Kidney glomerular epithelial cell (primary cell): ENCODE data around the gene CTIF.

ENCODE experiments used
- DNase-seq: peaks from one replicate; lab custom pipeline; 2025; lab: John Stamatoyannopoulos, UW

Gene CTIF

DNA sequence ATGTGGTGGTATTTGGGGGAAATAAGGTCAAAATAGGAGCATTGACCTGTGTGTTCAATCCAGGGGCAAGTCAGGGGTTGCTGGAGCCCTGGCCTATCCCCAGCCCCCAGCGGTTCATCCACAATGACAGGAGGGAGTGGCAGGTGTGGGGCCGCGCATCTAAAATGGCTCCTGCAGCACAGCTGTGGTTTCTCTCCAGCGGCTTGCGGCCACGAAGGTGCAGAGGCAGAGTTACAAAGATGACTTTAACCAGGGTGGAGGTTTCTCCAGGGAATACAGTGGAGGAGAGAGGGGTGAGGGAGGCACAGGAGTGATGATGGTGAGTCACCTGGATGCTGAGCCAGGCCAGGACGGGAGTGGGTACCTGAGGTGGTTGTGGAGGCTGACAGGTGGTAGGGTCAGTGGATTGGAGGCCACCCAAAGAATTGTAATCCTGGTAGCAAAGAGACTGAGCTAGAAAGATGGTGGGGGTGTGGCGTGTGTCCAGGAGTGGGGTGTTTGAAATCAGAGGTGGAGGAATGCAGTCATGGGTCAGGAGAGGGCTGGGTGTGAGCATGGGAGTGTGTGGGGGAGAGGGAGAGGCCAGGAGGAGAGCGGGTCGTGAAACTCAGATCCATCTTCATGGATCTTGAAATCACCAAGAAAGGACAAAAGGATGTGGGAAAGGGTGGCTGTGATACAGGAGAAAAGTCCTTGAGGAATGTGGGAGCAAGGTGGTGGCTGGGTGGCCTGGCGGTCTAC lies 83.2 kb downstream of the CTIF start:
- peak; percentile 95 for DNase-seq

GRCh38 chr18:48622911-48623431 lies 84.1 kb downstream of the CTIF start:
- peak; percentile 81 for DNase-seq

GRCh38 chr18:48623468-48624235 lies 84.8 kb downstream of the CTIF start:
- peak; percentile 92 for DNase-seq

- no peak for DNase-seq
Measured at GRCh38 chr18:48624856-48625255, 86.0 kb downstream of the CTIF start.

DNA sequence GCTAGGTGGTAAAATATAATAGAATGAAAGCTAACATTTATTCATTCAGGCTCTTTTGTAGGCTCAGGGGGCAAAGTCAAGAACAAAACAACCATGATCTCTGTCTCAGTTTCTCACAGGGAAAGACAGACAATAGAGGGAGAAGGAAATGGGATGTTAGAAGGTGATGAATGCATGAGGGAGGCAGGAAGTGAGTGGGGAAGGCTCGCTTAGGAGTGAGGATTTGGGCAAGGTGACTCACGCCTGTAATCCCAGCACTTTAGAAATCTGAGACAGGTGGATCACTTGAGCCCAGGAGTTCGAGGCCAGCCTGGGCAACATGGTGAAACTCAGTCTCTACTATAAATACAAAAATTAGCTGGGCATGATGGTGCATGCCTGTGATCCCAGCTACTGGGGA lies 88.4 kb downstream of the CTIF start:
- DNase-seq, result no peak

DNA sequence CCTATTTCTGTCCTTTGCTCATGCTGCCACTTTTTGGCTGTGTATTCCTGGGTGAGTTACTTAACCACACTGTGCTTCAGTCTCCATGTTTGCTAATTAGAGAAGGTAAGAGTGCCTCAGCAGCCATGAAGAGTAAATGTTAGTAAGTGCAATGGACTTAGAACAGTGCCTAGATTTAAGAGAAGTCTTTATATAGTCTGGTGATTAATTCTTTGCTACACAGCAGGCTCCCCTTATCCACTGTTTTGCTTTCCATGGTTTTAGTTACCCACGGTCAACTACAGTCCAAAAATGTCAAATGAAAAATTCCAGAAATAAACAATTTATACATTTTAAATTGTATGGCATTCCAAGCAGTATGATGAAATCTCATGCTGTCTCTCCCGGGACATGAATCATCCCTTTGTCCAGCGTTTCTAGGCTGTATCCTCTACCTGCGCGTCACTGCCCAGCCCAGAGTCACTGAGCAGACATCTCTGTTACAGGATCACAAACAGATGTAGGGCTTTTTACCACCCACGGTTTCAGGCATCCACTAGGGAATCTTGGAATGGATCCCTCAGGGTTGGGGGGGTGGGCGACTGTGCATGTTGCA lies 91.0 kb downstream of the CTIF start:
- DNase-seq, result peak; percentile 93

GRCh38 chr18:48631851-48632250 lies 93.0 kb downstream of the CTIF start:
- no peak for DNase-seq

DNA sequence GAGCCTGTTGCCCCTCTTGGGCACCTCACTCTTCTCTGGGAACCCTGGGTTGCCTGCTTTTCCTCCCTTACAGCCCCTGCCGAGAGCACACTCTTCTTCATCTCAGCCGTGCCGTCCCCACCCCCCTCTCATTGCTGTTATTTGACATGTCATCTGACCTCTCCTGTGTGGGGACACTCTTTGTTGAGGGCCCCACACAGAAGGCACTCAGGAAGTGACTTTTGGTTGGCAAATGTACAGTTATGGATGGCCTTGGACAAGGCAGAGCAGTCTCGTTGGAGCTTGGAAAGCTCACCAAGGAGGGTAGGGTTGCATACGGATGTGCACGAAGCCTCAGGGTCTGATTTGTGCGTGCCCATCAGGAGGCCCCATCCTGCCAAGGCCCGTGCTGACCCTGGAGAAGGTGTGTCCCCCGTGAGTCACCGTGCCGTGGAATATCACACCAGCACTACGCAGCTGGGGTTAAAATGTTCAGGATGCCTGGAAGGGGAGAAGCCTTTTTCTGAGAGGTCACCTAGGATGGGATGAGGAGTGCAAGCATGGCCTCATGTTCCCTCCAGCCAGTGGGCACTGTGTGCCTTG lies 93.9 kb downstream of the CTIF start:
- DNase-seq, result no peak

GRCh38 chr18:48634491-48634890 lies 95.7 kb downstream of the CTIF start:
- no peak for DNase-seq

DNA sequence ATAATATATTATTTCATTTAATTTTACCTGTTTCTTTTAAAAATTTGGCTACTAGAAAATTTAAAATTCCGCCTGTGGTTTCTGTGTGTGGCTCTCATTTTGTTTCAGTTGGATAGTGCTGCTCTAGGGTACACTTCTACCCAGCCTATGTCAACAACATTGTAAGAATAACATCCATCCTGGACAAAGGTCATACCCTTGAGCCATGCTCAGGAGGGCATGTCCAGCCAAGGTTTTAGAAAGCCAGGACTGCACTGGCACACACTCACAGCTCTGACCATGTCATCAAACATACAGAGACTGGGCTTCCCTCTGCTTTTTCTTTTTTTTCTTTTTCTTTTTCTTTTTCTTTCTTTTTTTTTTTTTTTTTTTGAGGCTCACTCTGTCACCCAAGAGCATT lies 96.1 kb downstream of the CTIF start:
- DNase-seq, result no peak

GRCh38 chr18:48635806-48636205 lies 97.0 kb downstream of the CTIF start:
- no peak for DNase-seq

- DNase-seq, result no peak
Measured at GRCh38 chr18:48636436-48636835, 97.6 kb downstream of the CTIF start.

DNA sequence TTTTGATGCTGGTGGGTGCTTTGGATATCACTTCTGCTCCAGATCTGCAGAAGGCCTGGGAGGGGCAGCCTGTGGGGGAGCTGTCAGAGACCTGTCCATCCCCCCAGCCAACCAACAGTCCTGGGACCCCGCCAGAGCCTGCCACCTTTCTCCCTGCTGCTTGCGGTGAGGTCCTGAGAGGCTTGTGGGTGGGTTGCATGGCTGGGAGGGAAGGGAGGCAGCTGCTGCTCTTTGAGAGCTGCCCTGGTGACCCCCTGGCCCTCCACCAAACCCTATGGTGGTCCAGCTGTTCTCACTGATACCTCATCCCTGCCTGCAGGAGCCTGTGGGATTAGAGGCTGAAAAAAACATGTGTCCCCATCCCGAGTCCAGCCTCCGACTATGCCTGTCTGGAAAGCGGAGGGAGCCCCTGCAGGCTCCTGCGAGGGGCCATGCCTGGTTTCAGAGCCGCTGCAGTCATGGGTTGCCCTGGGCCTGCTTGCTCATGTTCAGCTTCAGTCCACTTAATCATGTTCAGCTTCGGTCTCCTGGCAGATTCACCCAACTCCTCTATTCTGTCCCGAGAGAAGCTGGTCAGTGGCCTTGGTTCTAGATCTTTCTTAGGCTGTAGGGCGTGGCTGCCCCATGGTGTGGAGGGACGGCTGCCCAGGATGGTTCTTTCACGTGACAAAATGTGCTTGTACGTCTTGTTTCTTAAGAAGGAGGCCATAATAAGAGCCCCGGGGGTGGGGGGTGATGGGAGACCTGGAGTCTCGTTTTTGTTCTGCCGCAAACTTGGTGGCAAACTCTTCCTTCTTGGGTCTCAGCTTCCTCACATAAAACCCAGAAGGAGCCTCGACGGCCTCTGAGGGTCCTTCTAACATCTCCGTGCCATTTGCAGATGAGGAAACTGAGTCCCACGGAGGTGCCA lies 98.5 kb downstream of the CTIF start:
- DNase-seq, result no peak

- no peak for DNase-seq
Measured at GRCh38 chr18:48638451-48638850, 99.6 kb downstream of the CTIF start.

DNA sequence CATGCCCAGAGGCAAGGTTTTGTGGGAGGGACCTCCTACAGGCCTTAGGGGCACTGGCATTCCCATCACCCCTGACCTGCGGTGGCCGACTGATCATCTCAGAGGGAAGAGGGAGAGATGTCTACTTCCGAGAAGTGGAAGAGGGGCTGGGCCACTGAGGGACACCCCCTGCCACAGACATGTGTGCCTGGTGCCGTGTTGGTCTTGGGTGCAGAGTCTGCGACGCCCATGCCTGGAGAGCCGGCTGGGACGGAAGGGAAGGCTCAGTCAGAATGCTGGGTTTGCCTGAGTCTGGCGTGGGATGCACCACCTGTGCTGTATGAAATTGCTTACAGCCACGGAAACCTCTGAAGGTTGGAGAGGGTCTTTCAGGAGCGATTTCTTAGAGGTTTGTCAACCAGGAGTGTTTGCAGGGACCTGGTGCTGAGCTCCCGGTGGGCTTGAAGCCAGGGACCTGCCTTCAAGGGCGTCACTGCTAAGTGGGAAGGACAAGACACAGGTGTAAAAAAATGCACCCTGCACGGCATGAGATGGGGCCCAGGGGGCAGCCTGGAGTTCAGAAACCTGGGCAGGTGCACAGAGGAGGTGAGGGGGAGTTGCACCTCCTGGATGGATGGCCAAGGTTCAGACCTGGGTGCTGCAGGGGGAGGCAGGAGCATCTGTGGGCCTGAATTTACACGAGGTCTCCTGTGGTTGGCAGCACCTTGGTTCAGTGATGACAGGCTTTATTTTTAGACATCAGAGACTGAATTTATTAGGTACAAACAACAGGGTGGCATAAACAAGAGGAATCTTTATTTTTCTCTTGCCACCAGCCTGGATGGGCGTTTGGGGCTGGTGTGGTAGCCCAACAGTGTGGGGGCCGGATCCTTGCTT lies 100.3 kb downstream of the CTIF start:
- no peak for DNase-seq

DNA sequence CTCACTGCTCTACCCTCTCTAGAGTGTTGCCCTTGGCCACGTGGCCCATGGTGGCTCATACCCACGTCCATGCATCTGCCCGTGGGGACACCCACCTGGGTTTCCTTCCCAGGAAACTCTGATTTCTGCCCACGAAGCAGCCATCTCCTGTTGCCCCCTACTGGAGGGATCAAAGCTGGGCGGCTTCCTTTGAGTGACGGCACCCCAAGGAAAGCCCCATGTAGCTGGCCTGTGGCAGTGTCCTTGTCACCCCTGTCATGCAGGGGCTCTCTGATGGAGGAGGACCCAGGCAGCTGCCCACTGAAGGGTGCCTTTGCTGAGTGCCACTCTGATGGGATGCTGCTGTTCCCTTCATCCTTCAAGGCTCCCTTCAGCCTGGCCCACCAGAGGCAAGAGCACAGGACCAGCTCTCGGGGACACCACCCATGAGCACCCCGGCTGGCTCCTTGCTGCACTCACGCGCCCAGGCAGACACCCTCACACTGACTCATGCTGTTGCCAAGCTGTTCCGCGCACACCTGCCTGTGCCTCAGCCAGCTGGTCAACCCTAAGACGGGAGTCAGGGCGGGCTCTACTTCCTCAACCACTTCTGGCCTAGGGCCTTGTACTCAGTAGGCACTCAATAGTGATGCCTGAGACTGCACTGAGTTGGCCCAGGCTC lies 101.1 kb downstream of the CTIF start:
- no peak for DNase-seq

DNA sequence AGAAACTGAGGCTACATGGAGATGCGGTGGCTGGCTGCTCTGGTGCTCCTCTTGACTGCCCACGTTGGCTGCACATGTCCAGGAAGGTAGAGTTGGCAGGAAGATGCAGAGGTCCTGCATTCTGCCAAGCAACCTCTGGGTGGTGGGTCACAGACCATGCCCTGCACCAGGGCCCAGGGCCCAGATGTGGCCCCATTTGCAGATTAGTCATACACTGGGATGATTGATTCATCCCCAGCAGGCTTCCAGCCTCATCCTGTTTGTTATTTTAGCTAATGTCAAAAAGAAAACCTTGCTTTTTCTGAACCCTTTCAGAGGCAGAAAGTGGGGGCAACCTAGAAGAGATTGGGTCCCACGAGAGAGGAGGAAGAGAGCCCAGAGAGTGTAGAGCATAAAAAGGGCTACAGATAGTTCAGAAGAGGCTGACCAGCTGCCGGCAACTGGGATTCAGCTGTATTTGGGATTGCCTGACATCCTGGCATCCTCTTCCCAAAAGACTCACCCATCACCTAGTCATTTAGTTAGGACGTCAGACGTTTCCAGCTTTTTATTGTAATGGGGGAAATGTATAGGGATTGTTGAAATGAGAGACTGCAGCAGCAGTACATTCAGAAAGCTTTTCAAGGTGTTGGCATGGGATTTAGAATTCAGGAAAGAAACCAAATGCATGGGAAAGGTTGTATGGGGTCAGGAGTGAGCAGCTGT lies 101.9 kb downstream of the CTIF start:
- no peak for DNase-seq

GRCh38 chr18:48641981-48642380 lies 103.2 kb downstream of the CTIF start:
- DNase-seq, result no peak

- no peak for DNase-seq
Measured at GRCh38 chr18:48642503-48642902, 103.7 kb downstream of the CTIF start.
